Pancreas (tissue), 10 donors: ENCODE measurements around the gene BOD1L2. TPM values are rescaled to one million over a fixed set of nuclear protein-coding genes. Genes with fewer than 3 reads are reported as not detected.
A peak's percentile ranks its signal among the peaks of the same experiment; 100 is the strongest.

Source experiments
- ATAC-seq, 4 donors: fragments of 200-7000 bp; cut with Tn5 transposase; one replicate each; pipeline versions ENCODE4 v1.8.0 to v1.9.1; 2020; ENCODE audit warnings: mild to moderate bottlenecking in 4 of 4, moderate library complexity in 4 of 4
- DNase-seq, 6 donors: peaks; one replicate each; pipeline ENCODE4 v3.0.0-alpha.2; 2020
- FAIRE-seq: peaks from 2 replicates; lab custom pipeline; 2012; peaks lifted over from hg19 to GRCh38; lab: Jason Lieb, UNC
- H3K27ac ChIP-seq, 4 donors: fragments of 200-600 bp; sonication (generic); 1 replicate in 3 of 4; 2 replicates in 1 of 4; pipeline versions ENCODE4 v1.5.0 to v1.8.0; 2020
- H3K27me3 ChIP-seq, 4 donors: fragments of 200-600 bp; one replicate each; pipeline ENCODE4 v1.8.0; 2021
- H3K36me3 ChIP-seq, 3 donors: fragments of 200-600 bp; sonication (generic) in 1 of 3; one replicate each; pipeline versions ENCODE4 v1.5.0 to v1.8.0; 2020 to 2021
- H3K4me1 ChIP-seq, 3 donors: fragments of 200-600 bp; one replicate each; pipeline ENCODE4 v1.8.0; 2021
- H3K4me3 ChIP-seq, 4 donors: fragments of 200-600 bp; sonication (generic) in 2 of 4; one replicate each; pipeline versions ENCODE4 v1.5.0 to v1.8.0; 2020 to 2021
- H3K9me3 ChIP-seq, 4 donors: fragments of 200-600 bp; one replicate each; pipeline ENCODE4 v1.8.0; 2021
- CTCF ChIP-seq, 4 donors: fragments of 200-600 bp; sonication (generic) in 3 of 4; IDR thresholded peaks; one replicate each; pipeline versions ENCODE4 v1.5.0 to v1.8.0; 2021; ENCODE audit warnings: antibody characterized with exemption in 4 of 4
- WGBS, 2 donors: extraction: QIAGEN DNeasy Blood & Tissue Kit; methylation state at CpG; one replicate each; pipeline ENCODE4 v1.1.7; 2013; 5-methylcytosine and 5-hydroxymethylcytosine counted together
- intact Hi-C, 3 donors: fragments of 100-400 bp; cut with DNase I; formaldehyde crosslinking; loops; one replicate each; pipeline versions ENCODE4 v1.11.1 to v1.14.2; 2022
- polyA plus RNA-seq, 2 donors: library from polyadenylated mRNA; stranded (reverse); fragments of 200-250 nt; gene quantifications; one replicate each; pipeline ENCODE4 v1.2.3, GENCODE V29; 2013
- total RNA-seq, 6 donors: library from RNA; stranded (reverse); fragmentation: NEBNext Ultra II Directional in 4 of 6; extraction: Animal tissue kit (Norgen Biotek cat#: 25700) in 4 of 6; gene quantifications; one replicate each; pipeline versions ENCODE4 v1.2.1 to v1.2.4, GENCODE V29; 2021 to 2023
- donor health status: healthy with polysubstance abuse.
- donor health status: DM: no; HTN: no; CAD: no; lungs with moderate emphysema.
- donor health status: DM: no; HTN: no; CAD: no.
- donor health status: control.
- donor health status: control.
- donor health status: Bipolar disorder and iron deficiency.
- donor health status: DM: yes; HTN: yes; CAD: no.
- donor health status: DM: no; HTN: no; CAD: no.
- donor health status: DM: no; HTN: no; CAD: no.
- donor health status: DM: yes; HTN: yes; CAD: no.

The BOD1L2 gene
- total and polyA plus RNA-seq, 8 donors: not detected

DNA sequence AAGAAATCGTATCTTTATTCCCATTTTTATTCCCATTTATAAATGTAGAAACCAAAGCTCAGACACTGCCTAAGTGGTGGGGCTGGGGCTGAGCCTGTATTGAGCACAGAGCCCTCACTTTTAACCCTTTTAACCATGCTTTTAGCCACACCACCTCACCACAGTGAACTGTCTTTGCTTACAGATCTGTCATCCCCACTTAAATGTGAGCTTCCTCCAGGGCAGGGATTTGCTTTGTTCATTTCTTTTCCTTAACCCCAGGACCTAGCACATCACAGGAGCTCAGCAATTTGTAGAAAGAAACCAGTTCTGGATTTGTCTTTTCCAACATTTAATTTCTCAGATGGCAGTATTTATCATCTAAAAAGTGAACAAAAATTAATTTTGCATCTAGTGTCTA, 2.2 kb downstream of the BOD1L2 start:
- 57 to 62% methylated on average over 1 of the region's 1 CpG for WGBS, 2 donors
- intact Hi-C loops: no loop called here
- peaks cover 0 to 8% (median 0%) of the 10 kb centered on the region in 4 donors for H3K27me3 ChIP-seq
- FAIRE-seq (no peak), DNase-seq (no peak), ATAC-seq (no peak)
- H3K4me3 ChIP-seq: no peak overlapping the region
- H3K36me3 ChIP-seq: no peaks in the 10 kb centered on the region
- no peak for TF ChIP-seq CTCF (IDR thresholded peaks at IDR 0.05)
- no peaks in the 10 kb centered on the region for H3K4me1 ChIP-seq
- H3K9me3 ChIP-seq: no peaks in the 10 kb centered on the region
- H3K27ac ChIP-seq: no peak overlapping the region

- no peak for ATAC-seq
Observed at GRCh38 chr18:57149531-57149930, 2.6 kb downstream of the BOD1L2 start.

DNA sequence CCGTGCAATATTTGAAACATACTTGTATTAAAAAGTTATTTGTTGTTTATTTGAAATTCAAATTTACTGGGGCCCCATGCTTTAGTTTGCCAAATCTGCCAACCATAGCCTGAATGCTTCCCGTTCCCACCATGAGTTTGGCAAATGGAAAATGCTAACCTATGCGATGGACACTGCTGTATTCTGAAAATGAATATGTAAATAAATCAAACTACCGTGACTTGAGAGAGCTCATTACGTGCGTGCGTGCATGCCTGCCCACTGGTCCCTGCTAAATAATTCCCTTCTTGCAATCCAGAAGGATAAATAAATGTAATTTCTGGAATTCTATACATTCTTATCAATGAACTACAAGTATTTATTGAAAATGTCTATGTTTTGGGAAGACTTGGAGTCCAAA, 3.2 kb downstream of the BOD1L2 start:
- WGBS, 2 donors: 65 to 74% methylated on average over 7 of the region's 7 CpGs
- Histone ChIP-seq H3K27me3 (peaks cover 0 to 8% (median 0%) of the 10 kb centered on the region in 4 donors), H3K36me3 (no peaks in the 10 kb centered on the region), H3K9me3 (no peaks in the 10 kb centered on the region), H3K4me3 (no peak overlapping the region), H3K27ac (peak overlapping the region in 1 of 4 donors; percentile 47), H3K4me1 (no peaks in the 10 kb centered on the region)
- DNase-seq: no peak
- intact Hi-C loops: no loop called here
- no peak for TF ChIP-seq CTCF (IDR thresholded peaks at IDR 0.05)
- ATAC-seq: no peak
- no peak for FAIRE-seq

More at GRCh38 chr18:57149531-57149930, 2.6 kb downstream of the BOD1L2 start:
- 66 to 72% methylated on average over 4 of the region's 4 CpGs for WGBS, 2 donors
- no peak for FAIRE-seq
- Histone ChIP-seq H3K4me3 (no peak overlapping the region), H3K9me3 (no peaks in the 10 kb centered on the region), H3K27me3 (peaks cover 0 to 8% (median 0%) of the 10 kb centered on the region in 4 donors), H3K36me3 (no peaks in the 10 kb centered on the region), H3K4me1 (no peaks in the 10 kb centered on the region), H3K27ac (no peak overlapping the region)
- TF ChIP-seq CTCF (IDR thresholded peaks at IDR 0.05): no peak
- intact Hi-C loops: no loop called here
- no peak for DNase-seq

DNA sequence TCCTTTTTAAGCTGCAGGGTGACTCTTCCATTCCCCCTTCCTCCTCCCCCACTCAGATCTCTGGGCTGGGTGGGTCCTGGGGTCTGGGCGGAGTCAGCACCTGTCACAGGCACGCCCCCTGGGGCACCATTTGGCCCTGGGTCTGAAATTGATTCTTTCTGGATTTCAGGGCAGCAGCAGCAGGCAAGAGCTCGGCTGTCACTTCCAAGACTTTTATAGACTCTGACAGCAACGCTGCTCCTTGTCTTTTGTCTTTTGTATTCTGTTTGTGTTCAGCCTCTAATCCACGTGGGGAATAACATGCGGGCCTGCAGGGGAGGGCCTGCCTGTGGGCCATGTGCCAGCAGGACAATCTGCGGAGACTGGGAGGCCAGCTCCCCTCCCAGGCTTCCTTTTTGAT, 3.9 kb downstream of the BOD1L2 start:
- H3K27ac ChIP-seq: peak overlapping the region in 2 of 4 donors; percentile 7 to 47
- FAIRE-seq: no peak
- WGBS, 2 donors: 7 to 8% methylated on average over 7 of the region's 7 CpGs
- H3K4me1 ChIP-seq: no peaks in the 10 kb centered on the region
- peak; percentile 42 to 71 (median 58) for ATAC-seq
- no peaks in the 10 kb centered on the region for H3K9me3 ChIP-seq
- peak in 3 of 6 donors; percentile 15 to 53 (median 40) for DNase-seq
- no peak overlapping the region for H3K4me3 ChIP-seq
- intact Hi-C loops: no loop called here
- TF ChIP-seq CTCF (IDR thresholded peaks at IDR 0.05): no peak
- H3K36me3 ChIP-seq: no peaks in the 10 kb centered on the region
- peaks cover 0 to 8% (median 0%) of the 10 kb centered on the region in 4 donors for H3K27me3 ChIP-seq

DNA sequence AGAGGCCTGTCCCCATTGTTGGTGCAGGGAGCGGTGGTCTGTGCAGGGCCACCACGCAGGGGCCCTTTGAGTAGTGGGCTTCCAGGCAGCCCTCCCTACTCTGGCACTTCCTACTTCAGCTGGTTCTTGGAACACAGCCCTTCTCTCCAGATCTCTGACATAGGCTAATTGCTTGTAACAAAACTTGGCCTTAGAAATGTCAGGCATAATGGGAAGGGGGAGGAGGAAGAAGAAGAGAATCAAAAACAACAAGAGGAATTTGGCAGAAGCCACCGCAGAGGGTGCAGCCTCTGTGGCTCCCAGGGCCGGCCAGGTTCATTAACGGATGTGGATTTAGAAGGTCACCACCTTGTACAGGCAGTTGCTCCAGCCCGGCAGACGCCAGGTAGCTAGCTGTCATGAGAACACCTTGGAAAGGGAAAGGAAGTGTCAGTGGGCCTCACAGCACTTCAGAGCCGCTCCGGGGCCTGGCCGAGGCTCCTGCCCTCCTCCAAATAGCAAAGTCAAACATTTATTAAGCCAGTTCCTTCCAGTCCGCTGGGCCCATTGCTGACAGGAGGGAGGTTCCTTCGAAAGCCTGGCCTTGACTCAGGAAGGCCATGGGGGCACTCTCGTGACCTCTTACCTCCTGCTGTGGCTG, 7.4 kb downstream of the BOD1L2 start:
- peak; percentile 44 to 65 (median 60) for ATAC-seq
- FAIRE-seq: no peak
- intact Hi-C loops: no loop called here
- H3K27ac ChIP-seq: peak overlapping the region; percentile 36 to 67 (median 50)
- TF ChIP-seq CTCF (IDR thresholded peaks at IDR 0.05): no peak
- DNase-seq: peak in 2 of 6 donors; percentile 15 to 32
- H3K4me1 ChIP-seq: no peaks in the 10 kb centered on the region
- 35 to 38% methylated on average over 13 of the region's 13 CpGs for WGBS, 2 donors
- peaks cover 0 to 3% (median 0%) of the 10 kb centered on the region in 4 donors for H3K27me3 ChIP-seq
- H3K4me3 ChIP-seq: no peak overlapping the region
- no peaks in the 10 kb centered on the region for H3K36me3 ChIP-seq
- no peaks in the 10 kb centered on the region for H3K9me3 ChIP-seq
